B cell (primary cell): ENCODE data around the gene PRXL2A. TPM values are rescaled to one million over a fixed set of nuclear protein-coding genes. Genes with fewer than 3 reads are reported as not detected.

Source experiments
- ATAC-seq: fragments of 200-7000 bp; cut with Tn5 transposase; one replicate; pipeline ENCODE4 v1.10.0; 2021; ENCODE audit warnings: low read depth, mild to moderate bottlenecking, moderate number of reproducible peaks, moderate library complexity
- CTCF ChIA-PET: fragments of 350-600 bp; sonication (Branson Sonifier 250); formaldehyde crosslinking; loops from one replicate; lab custom pipeline; 2021; ENCODE audit warnings: antibody characterized with exemption, inconsistent platforms; lab: Charles Lee
- POLR2A ChIA-PET: fragments of 350-600 bp; sonication (Branson Sonifier 250); formaldehyde crosslinking; loops from one replicate; lab custom pipeline; 2021; ENCODE audit warnings: antibody characterized with exemption; lab: Charles Lee
- DNase-seq: peaks from one replicate; pipeline ENCODE4 v3.0.0; 2013
- H2AFZ ChIP-seq: 2 replicates; pipeline ENCODE4 v1.6.1; 2012; ENCODE audit warnings: mild to moderate bottlenecking, low read depth, low read length; ENCODE audit not compliant: insufficient read depth, poor library complexity, severe bottlenecking
- H3K27ac ChIP-seq, 2 donors: 1 replicate in 1 of 2; 2 replicates in 1 of 2; pipeline ENCODE4 v1.5.1; 2012 to 2013; ENCODE audit warnings: low read length in 2 of 2, mild to moderate bottlenecking in 2 of 2, moderate library complexity in 1 of 2
- H3K27me3 ChIP-seq, 4 experiments: fragments of 200-600 bp in 1 of 4; sonication (generic) in 1 of 4; replicated peaks in 1 of 4; 1 replicate in 2 of 4; 2 replicates in 2 of 4; pipeline versions ENCODE4 v1.6.1 to v1.7.0; 2013 to 2016; ENCODE audit warnings: low read length in 3 of 4, mild to moderate bottlenecking in 2 of 4, mixed read lengths in 1 of 4, moderate library complexity in 1 of 4; ENCODE audit not compliant: insufficient read depth in 4 of 4, control insufficient read depth in 3 of 4; ENCODE audit errors: control extremely low read depth in 1 of 4
- H3K36me3 ChIP-seq, 2 experiments: replicated peaks in 1 of 2; 1 replicate in 1 of 2; 2 replicates in 1 of 2; pipeline versions ENCODE4 v1.6.1 to v1.7.1; 2013; ENCODE audit warnings: low read length in 1 of 2; ENCODE audit not compliant: insufficient read depth in 2 of 2, control insufficient read depth in 1 of 2; ENCODE audit errors: control extremely low read depth in 1 of 2, extremely low read depth in 1 of 2
- H3K4me1 ChIP-seq, 2 donors: fragments of 200-600 bp in 1 of 2; sonication (generic) in 1 of 2; 1 replicate in 1 of 2; 2 replicates in 1 of 2; pipeline versions ENCODE4 v1.5.1 to v1.6.1; 2013 to 2017; ENCODE audit warnings: low read length in 2 of 2; ENCODE audit not compliant: control insufficient read depth in 2 of 2, insufficient read depth in 2 of 2
- H3K4me2 ChIP-seq: replicated peaks from 2 replicates; pipeline ENCODE3; 2012; ENCODE audit warnings: mild to moderate bottlenecking, low read depth, low read length; ENCODE audit not compliant: poor library complexity, severe bottlenecking
- H3K4me3 ChIP-seq, 5 experiments: fragments of 200-600 bp in 1 of 5; sonication (generic) in 1 of 5; 1 replicate in 3 of 5; 2 replicates in 2 of 5; pipeline versions ENCODE4 v1.5.1 to v1.7.0; 2011 to 2016; ENCODE audit warnings: low read length in 4 of 5, mild to moderate bottlenecking in 4 of 5, low read depth in 2 of 5, control low read depth in 1 of 5, moderate library complexity in 1 of 5; ENCODE audit not compliant: insufficient read depth in 1 of 5; ENCODE audit errors: control extremely low read depth in 1 of 5, extremely low read depth in 1 of 5
- H3K79me2 ChIP-seq: fragments of 200-600 bp; sonication (generic); one replicate; pipeline ENCODE4 v1.6.0; 2016; ENCODE audit warnings: low read length; ENCODE audit not compliant: control insufficient read depth, insufficient read depth
- H3K9ac ChIP-seq: fragments of 200-600 bp; sonication (generic); 2 replicates; pipeline ENCODE4 v1.6.1; 2017; ENCODE audit warnings: mild to moderate bottlenecking, low read length, moderate library complexity
- H3K9me3 ChIP-seq, 3 donors: one replicate each; pipeline versions ENCODE4 v1.6.1 to v1.7.1; 2013; ENCODE audit warnings: low read length in 2 of 3; ENCODE audit not compliant: control insufficient read depth in 2 of 3, insufficient read depth in 1 of 3; ENCODE audit errors: control extremely low read depth in 1 of 3
- H4K20me1 ChIP-seq: 2 replicates; pipeline ENCODE4 v1.6.0; 2012; ENCODE audit warnings: mild to moderate bottlenecking, low read length; ENCODE audit not compliant: insufficient read depth, control insufficient read depth, poor library complexity, severe bottlenecking
- H3K27ac Mint-ChIP-seq: one replicate; pipeline ENCODE4 v1.8.0; 2021; ENCODE audit warnings: mixed read lengths
- H3K27me3 Mint-ChIP-seq: one replicate; pipeline ENCODE4 v1.8.0; 2021; ENCODE audit warnings: mixed read lengths
- H3K4me1 Mint-ChIP-seq: one replicate; pipeline ENCODE4 v1.8.0; 2021; ENCODE audit warnings: mixed read lengths
- H3K4me3 Mint-ChIP-seq: one replicate; pipeline ENCODE4 v1.8.0; 2021; ENCODE audit warnings: mixed read lengths
- H3K9me3 Mint-ChIP-seq: one replicate; pipeline ENCODE4 v1.8.0; 2022; ENCODE audit warnings: mixed read lengths; ENCODE audit not compliant: insufficient read depth
- CTCF ChIP-seq: fragments of 200-600 bp; IDR thresholded peaks from one replicate; pipeline ENCODE4 v1.8.0; 2022; ENCODE audit warnings: antibody characterized with exemption, mild to moderate bottlenecking
- EZH2 ChIP-seq: IDR thresholded peaks from 2 replicates; pipeline ENCODE4 v1.6.1; 2012; ENCODE audit warnings: borderline replicate concordance, low read depth, mild to moderate bottlenecking, moderate library complexity, low read length; ENCODE audit not compliant: insufficient read depth, poor library complexity, severe bottlenecking
- WGBS: methylation state at CpG from one replicate; pipeline ENCODE4 v1.1.5; 2013; ENCODE audit warnings: missing lambda C conversion rate; ENCODE audit not compliant: insufficient coverage; 5-methylcytosine and 5-hydroxymethylcytosine counted together
- intact Hi-C: fragments of 100-400 bp; cut with micrococcal nuclease; formaldehyde crosslinking; loops from one replicate; pipeline ENCODE4 v1.10.0; 2022
- polyA plus RNA-seq: library from polyadenylated mRNA; depleted of rRNA; stranded (reverse); fragments of >200 nt; gene quantifications from 2 replicates; pipeline ENCODE4 v1.2.3, GENCODE V29; 2012
- total RNA-seq, 2 donors: library from RNA; stranded (reverse); fragments of 120-200 nt in 1 of 2; gene quantifications; 1 replicate in 1 of 2; 2 replicates in 1 of 2; pipeline versions ENCODE4 v1.2.3 to v1.2.4, GENCODE V29; 2013 to 2022

The PRXL2A gene
- total and polyA plus RNA-seq, 2 donors (not counting 1 experiment from before 2014, with no cell fraction given): 2.8 to 9.4 TPM

GRCh38 chr10:80394358-80394916, 13.9 kb upstream of the PRXL2A start:
- Histone ChIP-seq H3K79me2 (no peaks in the 10 kb centered on the region), H3K4me1 (no peaks in the 10 kb centered on the region), H3K9me3 (no peaks in the 10 kb centered on the region), H2AFZ (no peak overlapping the region), H3K4me3 (no peak overlapping the region), H4K20me1 (no peaks in the 10 kb centered on the region), H3K27me3 (peaks cover 0 to 3% (median 0%) of the 10 kb centered on the region in 4 experiments), H3K9ac (no peak overlapping the region), H3K4me2 (no peak overlapping the region), H3K27ac (no peak overlapping the region), H3K36me3 (no peaks in the 10 kb centered on the region)
- Mint-ChIP-seq H3K4me3 (no peak overlapping the region), H3K27me3 (peaks cover 10% of the 10 kb centered on the region), H3K27ac (no peak overlapping the region), H3K4me1 (no peaks in the 10 kb centered on the region), H3K9me3 (no peaks in the 10 kb centered on the region)
- ChIA-PET POLR2A (no interaction called here), CTCF (no interaction called here)
- intact Hi-C loops: no loop called here
- no peak for DNase-seq
- TF ChIP-seq EZH2 (no peak), CTCF (no peak)
- WGBS: no CpG with 5 or more reads among the region's 2 CpGs
- ATAC-seq: no peak

DNA sequence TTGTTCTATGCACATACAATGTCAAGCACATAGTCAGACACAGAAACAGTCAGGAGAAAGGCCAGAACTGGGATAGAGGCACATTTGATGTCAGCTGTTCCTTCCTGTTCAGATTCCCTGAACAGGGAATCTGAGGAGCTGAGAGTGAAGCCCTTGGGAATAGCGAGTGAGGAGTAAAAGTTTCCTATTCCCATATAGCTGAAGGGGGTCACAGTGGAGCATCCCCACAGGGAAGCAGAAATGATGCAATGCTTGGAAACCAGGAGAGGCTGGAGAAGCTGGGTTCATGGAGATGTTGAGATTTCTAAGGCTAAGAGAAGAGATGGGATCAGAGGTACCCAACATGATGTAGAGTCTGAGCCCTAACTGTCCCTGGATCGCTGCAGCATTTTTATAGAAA, 11.3 kb upstream of the PRXL2A start:
- Mint-ChIP-seq H3K4me3 (no peak overlapping the region), H3K4me1 (no peaks in the 10 kb centered on the region), H3K27me3 (peaks cover 5% of the 10 kb centered on the region), H3K27ac (no peak overlapping the region), H3K9me3 (no peaks in the 10 kb centered on the region)
- Histone ChIP-seq H3K9me3 (no peaks in the 10 kb centered on the region), H3K4me2 (no peak overlapping the region), H3K4me3 (no peak overlapping the region), H3K27me3 (no peaks in the 10 kb centered on the region), H3K4me1 (no peaks in the 10 kb centered on the region), H3K9ac (no peak overlapping the region), H3K27ac (no peak overlapping the region), H3K36me3 (no peaks in the 10 kb centered on the region), H2AFZ (no peak overlapping the region), H4K20me1 (no peaks in the 10 kb centered on the region), H3K79me2 (no peaks in the 10 kb centered on the region)
- intact Hi-C loops: no loop called here
- no CpG with 5 or more reads among the region's 2 CpGs for WGBS
- ATAC-seq: no peak
- no peak for DNase-seq
- TF ChIP-seq CTCF (no peak), EZH2 (no peak)
- POLR2A ChIA-PET: no interaction called here
- CTCF ChIA-PET: no interaction called here
